ENCODE measurements around the gene ARID4A.

ARID4A gene

GRCh38 chr14:58362798-58363412 is 64.5 kb downstream of the ARID4A start:
- Histone ChIP-seq H3K36me3 (ENCODE audit: insufficient read depth, insufficient read length, low read length) (peaks cover 29% of the 10 kb centered on the region), H3K9me3 (ENCODE audit: insufficient read depth, low read length) (no peaks in the 10 kb centered on the region), H3K4me3 (ENCODE audit: insufficient read length, low read depth) (no peak overlapping the region), H3K4me1 (ENCODE audit: insufficient read depth, insufficient read length) (no peaks in the 10 kb centered on the region), H3K27me3 (ENCODE audit: insufficient read depth, insufficient read length) (no peaks in the 10 kb centered on the region), H3K9ac (ENCODE audit: insufficient read length, low read depth) (no peak overlapping the region)
- DNase-seq (ENCODE audit: low read depth, low spot score): no peak
- TF ChIP-seq ZNF274 (IDR thresholded peaks at IDR 0.05; ENCODE audit: low read depth, low read length) (no peak), SUZ12 (IDR thresholded peaks at IDR 0.05; ENCODE audit: extremely low read depth, insufficient read depth, insufficient read length) (no peak), YY1 (IDR thresholded peaks at IDR 0.05; ENCODE audit: insufficient read depth, insufficient read length) (no peak)

DNA sequence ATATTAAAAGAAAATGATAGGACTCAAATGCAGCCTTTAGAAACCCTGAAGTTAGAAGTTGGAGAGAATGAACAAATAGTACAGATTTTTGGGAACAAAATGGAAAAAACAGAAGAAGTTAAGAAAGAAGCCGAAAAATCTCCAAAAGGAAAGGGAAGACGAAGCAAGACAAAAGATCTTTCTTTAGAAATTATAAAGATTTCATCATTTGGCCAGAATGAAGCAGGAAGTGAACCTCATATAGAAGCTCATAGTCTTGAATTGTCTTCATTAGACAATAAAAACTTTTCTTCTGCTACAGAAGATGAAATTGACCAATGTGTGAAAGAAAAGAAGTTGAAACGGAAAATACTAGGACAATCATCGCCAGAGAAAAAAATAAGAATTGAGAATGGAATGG is 66.0 kb downstream of the ARID4A start:
- H3K9me3 ChIP-seq (ENCODE audit: insufficient read depth, low read length): no peaks in the 10 kb centered on the region
- peaks cover 29% of the 10 kb centered on the region for H3K36me3 ChIP-seq (ENCODE audit: insufficient read depth, insufficient read length, low read length)
- TF ChIP-seq YY1 (IDR thresholded peaks at IDR 0.05; ENCODE audit: insufficient read depth, insufficient read length): no peak
- no peak for TF ChIP-seq SUZ12 (IDR thresholded peaks at IDR 0.05; ENCODE audit: extremely low read depth, insufficient read depth, insufficient read length)
- TF ChIP-seq ZNF274 (IDR thresholded peaks at IDR 0.05; ENCODE audit: low read depth, low read length): no peak
- no peak overlapping the region for H3K4me3 ChIP-seq (ENCODE audit: insufficient read length, low read depth)
- no peak overlapping the region for H3K9ac ChIP-seq (ENCODE audit: insufficient read length, low read depth)
- no peaks in the 10 kb centered on the region for H3K4me1 ChIP-seq (ENCODE audit: insufficient read depth, insufficient read length)
- H3K27me3 ChIP-seq (ENCODE audit: insufficient read depth, insufficient read length): no peaks in the 10 kb centered on the region
- no peak for DNase-seq (ENCODE audit: low read depth, low spot score)

GRCh38 chr14:58367296-58367695 is 68.9 kb downstream of the ARID4A start:
- Histone ChIP-seq H3K4me1 (ENCODE audit: insufficient read depth, insufficient read length) (no peaks in the 10 kb centered on the region), H3K27me3 (ENCODE audit: insufficient read depth, insufficient read length) (no peaks in the 10 kb centered on the region), H3K4me3 (ENCODE audit: insufficient read length, low read depth) (no peak overlapping the region), H3K9ac (ENCODE audit: insufficient read length, low read depth) (no peak overlapping the region), H3K36me3 (ENCODE audit: insufficient read depth, insufficient read length, low read length) (peaks cover 25% of the 10 kb centered on the region), H3K9me3 (ENCODE audit: insufficient read depth, low read length) (no peaks in the 10 kb centered on the region)
- no peak for DNase-seq (ENCODE audit: low read depth, low spot score)
- no peak for TF ChIP-seq ZNF274 (IDR thresholded peaks at IDR 0.05; ENCODE audit: low read depth, low read length)
- no peak for TF ChIP-seq YY1 (IDR thresholded peaks at IDR 0.05; ENCODE audit: insufficient read depth, insufficient read length)
- no peak for TF ChIP-seq SUZ12 (IDR thresholded peaks at IDR 0.05; ENCODE audit: extremely low read depth, insufficient read depth, insufficient read length)

DNA sequence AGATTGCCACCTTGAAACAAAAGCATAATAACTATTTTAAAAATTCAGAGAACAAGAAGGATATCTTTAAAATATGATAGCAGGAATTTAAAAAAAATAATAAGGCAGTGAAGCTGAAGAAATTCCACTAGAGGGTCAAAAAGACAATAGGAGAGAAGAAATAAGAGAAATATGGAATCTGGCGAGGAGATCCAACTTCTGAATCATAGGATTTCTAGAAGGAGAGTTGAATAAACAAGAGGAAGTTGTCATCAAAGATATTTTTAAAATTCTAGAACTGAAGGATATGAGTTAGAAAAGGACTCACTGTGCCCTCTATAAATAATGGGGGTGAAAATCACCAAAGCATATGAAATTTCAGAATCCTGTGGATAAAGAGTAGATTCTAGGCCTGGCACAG is 70.6 kb downstream of the ARID4A start:
- H3K36me3 ChIP-seq (ENCODE audit: insufficient read depth, insufficient read length, low read length): peaks cover 30% of the 10 kb centered on the region
- no peak for DNase-seq (ENCODE audit: low read depth, low spot score)
- TF ChIP-seq ZNF274 (IDR thresholded peaks at IDR 0.05; ENCODE audit: low read depth, low read length): no peak
- TF ChIP-seq SUZ12 (IDR thresholded peaks at IDR 0.05; ENCODE audit: extremely low read depth, insufficient read depth, insufficient read length): no peak
- TF ChIP-seq YY1 (IDR thresholded peaks at IDR 0.05; ENCODE audit: insufficient read depth, insufficient read length): no peak
- no peak overlapping the region for H3K9ac ChIP-seq (ENCODE audit: insufficient read length, low read depth)
- no peaks in the 10 kb centered on the region for H3K27me3 ChIP-seq (ENCODE audit: insufficient read depth, insufficient read length)
- H3K9me3 ChIP-seq (ENCODE audit: insufficient read depth, low read length): no peaks in the 10 kb centered on the region
- H3K4me3 ChIP-seq (ENCODE audit: insufficient read length, low read depth): no peak overlapping the region
- no peaks in the 10 kb centered on the region for H3K4me1 ChIP-seq (ENCODE audit: insufficient read depth, insufficient read length)

DNA sequence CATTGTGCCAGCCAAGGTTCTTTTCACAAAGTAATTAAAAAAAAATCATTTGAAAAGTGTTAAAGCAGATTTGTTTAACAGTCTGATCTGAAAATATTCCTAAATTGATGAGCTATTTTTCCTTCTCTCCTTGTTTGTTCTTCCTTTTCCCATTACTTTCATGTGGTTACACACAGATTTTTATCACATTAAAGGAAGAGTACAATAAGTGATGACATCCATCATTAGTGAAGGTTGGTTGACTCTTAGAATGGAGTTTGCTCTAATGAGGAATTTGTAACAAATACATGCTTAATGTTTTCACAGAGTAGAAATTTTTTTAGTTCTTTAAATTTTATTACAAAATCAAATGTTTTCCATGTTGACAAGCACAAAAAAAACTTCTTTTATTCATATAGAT is 78.4 kb downstream of the ARID4A start:
- Histone ChIP-seq H3K9me3 (ENCODE audit: insufficient read depth, low read length) (no peaks in the 10 kb centered on the region), H3K9ac (ENCODE audit: insufficient read length, low read depth) (no peak overlapping the region), H3K27me3 (ENCODE audit: insufficient read depth, insufficient read length) (no peaks in the 10 kb centered on the region), H3K36me3 (ENCODE audit: insufficient read depth, insufficient read length, low read length) (peaks cover 9% of the 10 kb centered on the region), H3K4me3 (ENCODE audit: insufficient read length, low read depth) (no peak overlapping the region), H3K4me1 (ENCODE audit: insufficient read depth, insufficient read length) (no peaks in the 10 kb centered on the region)
- DNase-seq (ENCODE audit: low read depth, low spot score): no peak
- no peak for TF ChIP-seq ZNF274 (IDR thresholded peaks at IDR 0.05; ENCODE audit: low read depth, low read length)
- TF ChIP-seq YY1 (IDR thresholded peaks at IDR 0.05; ENCODE audit: insufficient read depth, insufficient read length): no peak
- TF ChIP-seq SUZ12 (IDR thresholded peaks at IDR 0.05; ENCODE audit: extremely low read depth, insufficient read depth, insufficient read length): no peak

DNA sequence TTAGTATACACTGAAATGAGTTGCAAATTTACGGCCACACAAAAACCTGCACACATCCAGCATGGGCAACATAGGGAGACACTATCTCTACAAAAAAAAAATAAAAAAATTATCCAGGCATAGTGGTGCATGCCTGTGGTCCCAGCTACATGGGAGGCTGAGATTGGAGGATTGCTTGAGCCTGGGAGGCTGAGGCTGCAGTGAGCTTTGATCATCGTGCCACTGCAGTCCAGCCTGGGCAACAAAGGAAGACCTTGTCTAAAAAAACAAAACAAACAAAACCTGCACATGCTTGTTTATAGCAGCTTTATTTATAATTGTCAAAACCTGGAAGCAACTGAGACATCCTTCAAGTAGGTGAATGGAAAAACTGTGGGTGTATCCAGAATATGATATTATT is 92.5 kb downstream of the ARID4A start:
- no peak for TF ChIP-seq SUZ12 (IDR thresholded peaks at IDR 0.05; ENCODE audit: extremely low read depth, insufficient read depth, insufficient read length)
- no peak for TF ChIP-seq YY1 (IDR thresholded peaks at IDR 0.05; ENCODE audit: insufficient read depth, insufficient read length)
- no peak for TF ChIP-seq ZNF274 (IDR thresholded peaks at IDR 0.05; ENCODE audit: low read depth, low read length)
- Histone ChIP-seq H3K36me3 (ENCODE audit: insufficient read depth, insufficient read length, low read length) (no peaks in the 10 kb centered on the region), H3K4me3 (ENCODE audit: insufficient read length, low read depth) (no peak overlapping the region), H3K4me1 (ENCODE audit: insufficient read depth, insufficient read length) (no peaks in the 10 kb centered on the region), H3K9ac (ENCODE audit: insufficient read length, low read depth) (no peak overlapping the region), H3K27me3 (ENCODE audit: insufficient read depth, insufficient read length) (peaks cover 6% of the 10 kb centered on the region), H3K9me3 (ENCODE audit: insufficient read depth, low read length) (no peaks in the 10 kb centered on the region)
- no peak for DNase-seq (ENCODE audit: low read depth, low spot score)

DNA sequence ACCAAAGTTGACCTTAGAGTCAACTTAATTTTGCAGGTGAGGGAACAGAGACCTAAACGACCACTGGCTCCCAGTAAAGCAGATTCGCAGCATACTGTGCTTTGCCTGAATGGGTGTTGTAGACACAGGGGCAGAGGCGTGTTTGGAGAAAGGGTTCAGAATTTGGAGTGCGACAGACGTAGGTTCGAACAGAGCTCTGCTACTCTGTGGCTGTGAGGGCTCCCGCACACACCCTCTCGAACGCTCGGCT is 97.1 kb downstream of the ARID4A start:
- H3K4me1 ChIP-seq (ENCODE audit: insufficient read depth, insufficient read length): peaks cover 2% of the 10 kb centered on the region
- peaks cover 12% of the 10 kb centered on the region for H3K27me3 ChIP-seq (ENCODE audit: insufficient read depth, insufficient read length)
- peak overlapping the region; percentile 79 for H3K9ac ChIP-seq (ENCODE audit: insufficient read length, low read depth)
- H3K4me3 ChIP-seq (ENCODE audit: insufficient read length, low read depth): peak overlapping the region; percentile 51
- no peak for DNase-seq (ENCODE audit: low read depth, low spot score)
- no peaks in the 10 kb centered on the region for H3K9me3 ChIP-seq (ENCODE audit: insufficient read depth, low read length)
- TF ChIP-seq YY1 (IDR thresholded peaks at IDR 0.05; ENCODE audit: insufficient read depth, insufficient read length) (no peak), ZNF274 (IDR thresholded peaks at IDR 0.05; ENCODE audit: low read depth, low read length) (no peak), SUZ12 (IDR thresholded peaks at IDR 0.05; ENCODE audit: extremely low read depth, insufficient read depth, insufficient read length) (no peak)
- no peaks in the 10 kb centered on the region for H3K36me3 ChIP-seq (ENCODE audit: insufficient read depth, insufficient read length, low read length)
